ENCODE measurements around the gene MYO18B. TPM values are rescaled to one million over a fixed set of nuclear protein-coding genes. Genes with fewer than 3 reads are reported as not detected.

Gene MYO18B
- total RNA-seq, 1 experiment from 2014 or later = not detected

GRCh38 chr22:25923914-25924313 is 181.9 kb downstream of the MYO18B start:
- ATAC-seq (no peak), DNase-seq (no peak)
- H3K9me2 ChIP-seq (replicated peaks; ENCODE audit: low read length) = no peaks in the 10 kb centered on the region
- intact Hi-C loops (cut with micrococcal nuclease) = no loop called here
- BruUV-seq (replicated peaks) = no TSS peak
- no peaks in the 10 kb centered on the region for H3K27me3 ChIP-seq (ENCODE audit: low read length)
- no peaks in the 10 kb centered on the region for H3F3A ChIP-seq (ENCODE audit: low read length, unreplicated experiment)
- H3K27ac ChIP-seq (ENCODE audit: low read length) = no peak overlapping the region
- CTCF ChIA-PET = no interaction called here
- no peak overlapping the region for H3K9ac ChIP-seq (ENCODE audit: low read length)
- H3K4me1 ChIP-seq (ENCODE audit: insufficient read depth, low read length) = no peaks in the 10 kb centered on the region
- H3K79me2 ChIP-seq (ENCODE audit: low read length) = no peaks in the 10 kb centered on the region
- no peaks in the 10 kb centered on the region for H4K20me1 ChIP-seq (ENCODE audit: low read length)
- H3K9me3 ChIP-seq (ENCODE audit: low read length) = no peaks in the 10 kb centered on the region
- H2AFZ ChIP-seq (ENCODE audit: low read length) = no peak overlapping the region
- H3K4me2 ChIP-seq (ENCODE audit: low read length) = no peak overlapping the region
- no peaks in the 10 kb centered on the region for H3K36me3 ChIP-seq (ENCODE audit: low read depth, low read length)
- no peak overlapping the region for H3K4me3 ChIP-seq (ENCODE audit: low read length)
- TF ChIP-seq, protein P1, sequence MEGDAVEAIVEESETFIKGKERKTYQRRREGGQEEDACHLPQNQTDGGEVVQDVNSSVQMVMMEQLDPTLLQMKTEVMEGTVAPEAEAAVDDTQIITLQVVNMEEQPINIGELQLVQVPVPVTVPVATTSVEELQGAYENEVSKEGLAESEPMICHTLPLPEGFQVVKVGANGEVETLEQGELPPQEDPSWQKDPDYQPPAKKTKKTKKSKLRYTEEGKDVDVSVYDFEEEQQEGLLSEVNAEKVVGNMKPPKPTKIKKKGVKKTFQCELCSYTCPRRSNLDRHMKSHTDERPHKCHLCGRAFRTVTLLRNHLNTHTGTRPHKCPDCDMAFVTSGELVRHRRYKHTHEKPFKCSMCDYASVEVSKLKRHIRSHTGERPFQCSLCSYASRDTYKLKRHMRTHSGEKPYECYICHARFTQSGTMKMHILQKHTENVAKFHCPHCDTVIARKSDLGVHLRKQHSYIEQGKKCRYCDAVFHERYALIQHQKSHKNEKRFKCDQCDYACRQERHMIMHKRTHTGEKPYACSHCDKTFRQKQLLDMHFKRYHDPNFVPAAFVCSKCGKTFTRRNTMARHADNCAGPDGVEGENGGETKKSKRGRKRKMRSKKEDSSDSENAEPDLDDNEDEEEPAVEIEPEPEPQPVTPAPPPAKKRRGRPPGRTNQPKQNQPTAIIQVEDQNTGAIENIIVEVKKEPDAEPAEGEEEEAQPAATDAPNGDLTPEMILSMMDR (conservative IDR thresholded peaks at IDR 0.05; ENCODE audit: low read depth, low read length) = no peak
- TF ChIP-seq EZH2phosphoT487 (IDR thresholded peaks at IDR 0.05; ENCODE audit: borderline replicate concordance, low read length) (no peak), EZH2 (IDR thresholded peaks at IDR 0.05; ENCODE audit: low read length, unreplicated experiment) (no peak)
- POLR2A ChIA-PET (ENCODE audit: unreplicated experiment) = no interaction called here

- DNase-seq (no peak), ATAC-seq (no peak)
- no peak overlapping the region for H2AFZ ChIP-seq (ENCODE audit: low read length)
- H3K9me3 ChIP-seq (ENCODE audit: low read length) = no peaks in the 10 kb centered on the region
- no peaks in the 10 kb centered on the region for H3K4me1 ChIP-seq (ENCODE audit: insufficient read depth, low read length)
- ChIA-PET POLR2A (ENCODE audit: unreplicated experiment) (no interaction called here), CTCF (no interaction called here)
- no peak overlapping the region for H3K9ac ChIP-seq (ENCODE audit: low read length)
- no peak overlapping the region for H3K4me2 ChIP-seq (ENCODE audit: low read length)
- BruUV-seq (replicated peaks) = no TSS peak
- H3K79me2 ChIP-seq (ENCODE audit: low read length) = no peaks in the 10 kb centered on the region
- no peaks in the 10 kb centered on the region for H3K9me2 ChIP-seq (replicated peaks; ENCODE audit: low read length)
- H4K20me1 ChIP-seq (ENCODE audit: low read length) = no peaks in the 10 kb centered on the region
- TF ChIP-seq, protein P1 (conservative IDR thresholded peaks at IDR 0.05; ENCODE audit: low read depth, low read length) = no peak
- no peak for TF ChIP-seq EZH2 (IDR thresholded peaks at IDR 0.05; ENCODE audit: low read length, unreplicated experiment)
- H3K27ac ChIP-seq (ENCODE audit: low read length) = no peak overlapping the region
- H3F3A ChIP-seq (ENCODE audit: low read length, unreplicated experiment) = no peaks in the 10 kb centered on the region
- no peaks in the 10 kb centered on the region for H3K36me3 ChIP-seq (ENCODE audit: low read depth, low read length)
- intact Hi-C loops (cut with micrococcal nuclease) = no loop called here
- H3K4me3 ChIP-seq (ENCODE audit: low read length) = no peak overlapping the region
- H3K27me3 ChIP-seq (ENCODE audit: low read length) = peaks cover 19% of the 10 kb centered on the region
Measured at GRCh38 chr22:25928038-25928437, 186.1 kb downstream of the MYO18B start.

DNA sequence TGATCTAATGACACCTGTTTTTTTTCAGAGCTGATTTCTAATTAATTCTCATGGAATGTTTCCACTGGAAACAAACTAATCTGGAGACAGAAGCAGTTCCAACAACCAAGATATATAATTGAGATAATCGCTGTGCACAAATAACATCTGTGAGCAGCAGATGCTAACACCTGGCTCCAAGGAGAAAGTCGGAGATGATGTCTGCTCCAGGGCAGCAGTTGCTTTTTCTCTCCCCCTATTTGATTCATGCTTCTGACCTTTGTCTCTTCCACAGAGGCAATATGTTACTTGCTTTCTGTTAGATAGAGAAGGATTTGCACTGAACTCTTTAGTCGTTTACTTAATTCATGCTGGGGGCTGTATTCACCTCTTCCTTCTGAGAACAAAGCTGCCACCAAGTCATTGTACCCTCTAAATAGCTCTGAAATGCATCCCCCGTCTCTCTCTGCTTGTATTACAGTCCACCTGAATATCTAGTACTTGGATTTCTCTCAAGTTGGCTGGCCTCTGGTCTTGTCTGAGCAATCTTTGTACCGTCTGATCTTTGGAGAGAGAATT is 187.4 kb downstream of the MYO18B start:
- BruUV-seq (replicated peaks) = no TSS peak
- Histone ChIP-seq H3F3A (ENCODE audit: low read length, unreplicated experiment) (no peaks in the 10 kb centered on the region), H3K9me2 (replicated peaks; ENCODE audit: low read length) (no peaks in the 10 kb centered on the region), H3K27me3 (ENCODE audit: low read length) (peaks cover 19% of the 10 kb centered on the region), H3K9me3 (ENCODE audit: low read length) (no peaks in the 10 kb centered on the region), H3K79me2 (ENCODE audit: low read length) (no peaks in the 10 kb centered on the region), H3K36me3 (ENCODE audit: low read depth, low read length) (no peaks in the 10 kb centered on the region), H3K4me1 (ENCODE audit: insufficient read depth, low read length) (no peaks in the 10 kb centered on the region), H4K20me1 (ENCODE audit: low read length) (no peaks in the 10 kb centered on the region), H3K9ac (ENCODE audit: low read length) (no peak overlapping the region), H3K4me3 (ENCODE audit: low read length) (no peak overlapping the region), H2AFZ (ENCODE audit: low read length) (no peak overlapping the region), H3K27ac (ENCODE audit: low read length) (no peak overlapping the region), H3K4me2 (ENCODE audit: low read length) (no peak overlapping the region)
- DNase-seq (no peak), ATAC-seq (no peak)
- ChIA-PET POLR2A (ENCODE audit: unreplicated experiment) (no interaction called here), CTCF (no interaction called here)
- intact Hi-C loops (cut with micrococcal nuclease) = no loop called here
- TF ChIP-seq, protein P1 (conservative IDR thresholded peaks at IDR 0.05; ENCODE audit: low read depth, low read length) = no peak
- TF ChIP-seq EZH2 (IDR thresholded peaks at IDR 0.05; ENCODE audit: low read length, unreplicated experiment) (no peak), EZH2phosphoT487 (IDR thresholded peaks at IDR 0.05; ENCODE audit: borderline replicate concordance, low read length) (no peak)

Data from PC-3 (cell line).